ENCODE data around the gene FMN2.

Gene FMN2

DNA sequence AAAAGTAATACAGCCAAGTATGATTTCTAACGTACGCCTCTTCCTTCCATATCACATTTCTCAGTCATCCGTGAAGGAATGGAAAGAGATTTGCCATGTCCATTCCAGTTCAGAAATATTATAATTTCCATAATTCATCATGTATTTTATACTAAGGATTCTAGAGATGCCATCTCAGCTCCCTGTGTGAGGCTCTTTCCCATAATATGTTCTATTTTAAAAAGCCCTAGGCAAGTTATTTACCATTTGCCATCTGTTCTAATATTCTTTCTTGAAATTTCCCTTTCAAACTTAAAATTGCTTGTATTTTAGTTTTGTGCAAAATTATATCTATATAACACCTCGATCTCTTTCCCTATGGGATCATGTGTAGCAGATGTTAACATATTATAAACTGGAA, 106.7 kb downstream of the FMN2 start:
- DNase-seq (ENCODE audit: low read depth in 2 of 2) = no peak

DNA sequence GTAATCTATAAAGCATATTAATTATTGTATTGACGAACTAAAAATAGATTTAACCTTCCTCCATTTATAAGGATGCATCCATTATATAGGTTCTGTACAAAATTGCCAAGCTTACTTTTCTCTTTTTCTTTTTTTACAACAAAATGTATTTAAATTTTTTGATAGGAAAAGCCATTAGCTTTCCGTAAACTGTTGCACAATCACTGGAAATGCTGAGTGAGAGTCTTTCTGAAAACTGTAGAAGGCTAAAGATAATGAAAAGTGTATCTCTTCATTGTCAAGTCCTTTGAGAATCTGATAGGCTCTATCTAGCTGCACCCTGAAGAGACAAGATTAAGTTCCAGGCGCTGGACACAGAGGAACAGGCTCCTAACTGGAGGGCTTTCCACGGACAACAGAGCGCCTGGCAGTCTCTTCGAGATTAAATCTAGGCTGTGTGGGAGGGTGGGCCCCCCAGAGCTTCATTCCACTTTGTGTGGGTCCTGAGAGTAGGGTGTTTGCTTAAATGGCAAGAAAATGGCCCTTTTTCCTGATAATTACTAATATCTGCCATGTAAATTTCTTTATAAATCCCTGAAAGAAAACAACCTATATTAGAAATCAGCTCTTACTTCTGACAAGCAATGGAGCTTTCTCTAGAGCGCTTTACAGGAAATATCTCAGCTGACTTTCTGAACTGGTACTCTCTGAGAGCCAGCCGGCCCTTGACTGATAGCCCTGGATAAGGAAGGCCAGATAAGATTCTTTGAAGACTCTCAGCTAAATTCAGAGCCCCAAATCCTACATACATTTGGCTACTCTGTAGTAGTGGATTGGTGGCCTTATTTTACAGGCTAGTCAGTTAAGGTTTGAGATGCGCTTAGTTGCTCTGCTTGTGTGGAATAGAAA, 108.3 kb downstream of the FMN2 start:
- DNase-seq (ENCODE audit: low read depth in 2 of 2) = no peak

DNA sequence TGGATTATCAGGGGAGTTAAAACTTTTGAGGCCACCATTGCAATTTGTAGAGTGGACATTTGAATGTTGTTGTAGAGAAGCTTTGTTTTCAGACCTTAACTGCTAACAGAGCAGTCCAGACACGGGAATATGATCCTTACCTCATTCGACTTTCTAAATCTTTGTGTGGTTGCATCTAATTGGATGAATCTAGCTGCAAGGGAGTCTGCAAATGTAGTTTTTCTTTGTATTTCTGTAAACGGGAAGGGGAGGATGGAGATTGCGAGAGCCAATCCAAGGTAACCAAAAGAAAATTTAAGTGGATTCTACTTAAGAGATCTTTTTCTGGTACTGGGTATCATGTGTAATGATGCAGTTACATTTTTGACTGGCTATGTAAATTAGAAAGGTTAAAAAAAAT, 110.2 kb downstream of the FMN2 start:
- DNase-seq (ENCODE audit: low read depth in 2 of 2) = no peak

DNA sequence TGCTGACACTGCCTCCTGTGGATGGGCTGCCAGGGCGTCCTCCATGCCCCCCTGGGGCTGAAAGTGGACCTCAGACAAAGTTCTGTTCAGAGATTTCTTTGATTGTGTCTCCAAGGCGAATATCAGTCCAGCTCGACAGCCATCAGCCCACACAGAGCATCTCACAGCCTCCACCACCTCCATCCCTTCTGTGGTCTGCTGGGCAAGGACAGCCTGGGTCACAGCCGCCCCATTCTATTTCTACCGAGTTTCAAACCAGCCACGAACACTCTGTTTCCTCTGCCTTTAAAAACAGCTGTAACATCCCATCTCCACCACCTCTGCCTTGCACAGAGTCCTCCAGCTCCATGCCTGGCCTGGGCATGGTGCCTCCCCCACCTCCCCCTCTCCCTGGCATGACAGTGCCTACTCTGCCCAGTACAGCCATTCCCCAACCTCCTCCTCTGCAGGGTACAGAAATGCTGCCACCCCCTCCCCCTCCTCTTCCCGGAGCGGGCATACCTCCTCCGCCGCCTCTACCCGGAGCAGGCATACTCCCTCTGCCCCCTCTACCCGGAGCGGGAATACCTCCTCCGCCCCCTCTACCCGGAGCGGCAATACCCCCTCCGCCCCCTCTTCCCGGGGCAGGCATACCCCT, 115.5 kb downstream of the FMN2 start:
- no peak for DNase-seq (ENCODE audit: low read depth in 2 of 2)

DNA sequence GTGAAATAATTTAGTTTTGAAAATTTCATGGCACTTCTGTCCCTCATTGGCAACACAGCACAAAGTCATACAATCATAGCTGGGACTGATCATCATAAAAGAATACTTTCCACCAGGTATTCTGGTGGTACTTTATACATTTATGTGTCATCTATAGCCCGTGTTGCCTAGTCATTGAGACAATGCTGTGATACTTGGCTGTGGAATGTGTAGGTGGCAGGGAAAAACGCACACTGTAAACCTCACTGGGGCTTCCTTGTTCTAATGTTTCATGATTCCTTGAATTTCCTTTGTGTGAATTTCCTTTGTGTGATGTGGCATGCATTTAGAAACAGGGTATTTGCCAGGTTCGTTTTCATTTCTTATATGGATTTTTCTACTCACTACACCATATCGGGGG, 118.3 kb downstream of the FMN2 start:
- no peak for DNase-seq (ENCODE audit: low read depth in 2 of 2)

DNA sequence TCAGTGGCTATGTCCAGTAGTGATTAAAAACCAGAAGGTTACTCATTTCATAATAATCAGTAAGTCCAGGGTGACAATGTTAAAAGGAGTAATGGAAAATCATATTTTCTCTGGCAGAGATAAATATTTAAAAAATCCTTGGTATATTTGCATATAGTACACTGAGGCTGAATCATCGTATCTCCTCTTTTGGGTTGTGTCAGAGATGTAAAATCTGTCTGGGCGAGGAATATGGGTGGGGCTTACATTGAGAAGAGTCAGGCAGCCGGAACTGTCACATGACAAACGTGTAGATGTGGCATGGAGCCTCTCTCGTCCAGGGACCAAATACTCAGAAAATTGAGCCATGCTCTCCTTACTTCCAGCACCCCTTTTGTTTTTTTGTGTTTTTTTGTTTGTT, 120.9 kb downstream of the FMN2 start:
- DNase-seq (ENCODE audit: low read depth in 2 of 2) = no peak

DNA sequence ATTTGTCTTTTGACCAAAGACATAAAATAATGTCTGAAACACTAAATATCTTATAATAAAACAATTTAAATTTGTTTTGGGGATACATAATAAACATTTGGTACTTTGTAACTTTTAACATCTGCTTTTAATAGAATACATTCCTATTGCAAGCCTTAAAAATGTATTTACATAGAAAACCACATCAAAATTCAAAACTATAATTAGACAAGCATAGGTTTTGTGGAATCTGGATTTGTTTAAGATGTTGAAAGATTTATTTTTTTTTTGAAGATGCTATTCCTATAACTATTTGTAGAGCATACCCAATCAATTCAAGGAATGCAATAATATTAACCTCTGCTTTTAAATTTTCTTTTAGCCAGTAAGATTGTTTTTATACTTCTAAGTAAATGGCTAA, 125.7 kb downstream of the FMN2 start:
- no peak for DNase-seq (ENCODE audit: low read depth in 2 of 2)

DNA sequence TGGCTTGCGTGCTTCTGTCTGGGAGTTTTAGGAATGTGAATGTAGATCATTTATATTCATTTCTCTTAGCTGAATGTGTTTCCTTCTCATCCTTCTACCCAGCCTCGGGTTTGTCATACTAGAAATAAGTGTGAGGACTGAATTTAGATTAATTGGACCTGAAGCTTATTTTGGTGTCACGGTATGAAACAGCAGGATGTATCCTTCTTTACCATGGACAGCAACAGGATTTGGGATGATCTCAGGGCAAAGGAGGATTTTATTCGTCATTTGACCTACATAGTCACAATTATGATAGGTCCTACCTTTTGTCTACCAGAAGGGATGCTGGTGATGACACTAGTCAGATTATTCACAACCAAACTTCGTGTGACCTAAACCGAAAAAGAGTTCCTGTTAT, 127.4 kb downstream of the FMN2 start:
- no peak for DNase-seq (ENCODE audit: low read depth in 2 of 2)

DNA sequence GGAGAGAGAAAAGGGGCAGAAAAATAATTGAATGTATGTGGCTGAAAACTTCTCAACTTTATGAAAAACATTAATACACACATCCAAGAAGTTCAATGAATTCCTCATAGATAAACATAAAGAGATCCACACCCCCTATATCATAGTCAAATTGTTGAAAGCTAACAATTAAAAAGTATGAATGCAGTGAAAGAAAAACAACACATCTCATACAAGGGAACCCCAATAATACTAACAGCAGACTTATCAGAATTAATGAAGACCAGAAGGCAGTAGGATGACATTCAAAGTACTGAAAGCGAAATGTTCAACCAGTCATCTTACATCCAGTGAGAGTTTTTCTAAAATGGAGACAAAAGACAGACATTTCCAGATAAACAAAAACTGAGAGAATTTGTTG, 134.4 kb downstream of the FMN2 start:
- DNase-seq (ENCODE audit: low read depth in 2 of 2) = no peak

DNA sequence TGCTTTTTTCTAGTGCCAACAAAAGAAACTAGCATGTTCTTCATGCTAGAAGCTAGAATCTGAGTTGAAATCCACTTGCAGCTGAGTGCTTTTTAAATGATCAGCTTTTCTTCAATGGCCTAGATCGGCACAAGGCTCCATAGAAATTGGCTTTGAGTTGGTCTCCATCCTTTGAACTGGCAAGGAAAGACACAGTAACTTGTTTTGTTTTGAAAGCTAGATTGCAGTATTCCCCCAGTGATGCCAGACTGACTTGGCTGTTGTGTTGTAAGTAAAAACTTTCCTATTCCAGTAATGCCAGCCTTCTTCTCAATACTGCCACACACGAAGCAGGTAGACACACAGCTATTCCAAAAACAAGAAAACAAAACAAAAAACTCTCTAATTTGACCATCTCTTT, 139.1 kb downstream of the FMN2 start:
- DNase-seq (ENCODE audit: low read depth in 2 of 2) = no peak

DNA sequence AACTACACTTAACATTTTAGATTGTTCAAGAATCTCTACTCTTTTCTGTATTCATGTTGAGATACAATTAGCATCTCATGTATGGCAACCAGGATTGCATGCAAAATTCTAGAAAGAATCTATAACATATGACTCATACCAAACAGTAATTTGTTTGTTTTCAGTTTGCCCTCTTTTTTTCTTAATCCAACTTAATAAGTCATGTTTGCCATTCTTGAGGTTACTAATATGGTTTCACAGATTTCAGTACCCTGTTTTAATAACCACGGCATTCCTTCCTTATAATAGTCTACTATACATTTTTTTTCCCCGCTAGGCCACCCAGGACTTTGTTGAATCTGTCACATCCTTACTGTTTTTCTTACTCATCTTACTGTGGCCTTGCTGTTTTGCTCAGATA, 140.8 kb downstream of the FMN2 start:
- no peak for DNase-seq (ENCODE audit: low read depth in 2 of 2)

DNA sequence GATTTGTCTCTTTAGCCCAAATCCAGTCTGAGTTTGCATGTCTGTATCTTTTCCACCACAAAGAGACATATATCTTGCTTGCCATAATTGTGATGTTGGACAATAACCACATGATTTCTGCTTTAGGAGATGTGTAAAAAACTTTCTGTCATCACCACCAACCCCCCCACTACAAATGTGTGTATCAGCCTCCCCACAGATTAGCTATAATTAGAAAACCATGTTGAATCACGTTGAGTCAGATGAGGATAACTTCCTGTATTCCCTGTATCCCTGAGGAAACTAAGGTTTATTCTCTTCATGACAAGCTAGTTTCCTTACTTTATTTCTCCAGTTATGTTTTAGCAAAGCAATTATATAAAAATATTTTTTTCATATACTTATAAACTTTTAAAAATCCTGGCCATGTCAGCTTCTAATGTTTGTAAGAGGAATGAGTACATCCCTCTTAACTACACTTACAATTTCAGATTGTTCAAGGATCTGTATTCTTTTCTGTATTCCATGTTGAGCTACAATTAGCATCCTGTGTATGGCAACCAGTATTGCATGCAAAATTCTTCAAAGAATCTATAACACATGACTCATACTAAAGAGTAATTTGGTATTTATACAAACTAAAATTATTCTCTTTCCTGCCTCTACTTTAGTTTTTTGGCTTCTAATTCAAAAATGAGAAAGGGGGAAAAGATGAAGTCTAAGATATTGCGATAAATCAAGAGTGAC, 143.0 kb downstream of the FMN2 start:
- DNase-seq (ENCODE audit: low read depth in 2 of 2) = no peak

DNA sequence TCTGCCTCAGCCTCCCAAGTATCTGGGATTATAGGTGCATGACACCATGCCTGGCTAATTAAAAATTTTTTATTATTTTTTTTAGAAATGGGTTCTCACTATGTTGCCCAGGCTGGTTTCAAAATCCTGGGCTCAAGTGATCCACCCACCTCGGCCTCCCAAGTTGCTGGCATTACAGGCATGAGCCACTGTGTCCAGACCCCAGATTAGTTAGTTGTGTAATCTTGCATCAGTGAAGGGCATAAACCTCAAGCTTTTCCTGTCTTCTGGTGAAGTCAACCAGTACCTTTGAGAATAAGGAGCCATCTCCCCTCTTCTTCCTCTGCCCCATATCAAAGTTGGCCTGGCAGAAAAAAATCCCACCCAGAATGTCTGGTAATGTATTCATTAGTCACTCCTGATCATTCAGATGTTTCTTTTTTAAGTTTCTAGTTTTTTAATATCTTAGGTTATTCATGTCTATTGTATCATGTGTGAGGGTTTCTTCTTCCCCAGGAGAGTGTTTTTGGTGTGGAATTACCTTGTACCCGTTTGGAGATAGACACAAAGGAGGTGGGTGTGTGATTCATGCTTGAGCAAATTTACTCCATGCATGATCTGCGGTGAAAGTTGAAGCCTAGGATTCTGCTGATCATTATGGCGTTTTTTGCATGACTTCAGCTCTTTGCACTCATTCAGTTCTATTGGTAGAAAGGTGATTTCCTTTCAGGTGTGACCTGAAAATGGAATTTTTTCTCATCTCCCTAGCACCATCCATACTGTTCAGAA, 144.0 kb downstream of the FMN2 start:
- no peak for DNase-seq (ENCODE audit: low read depth in 2 of 2)

DNA sequence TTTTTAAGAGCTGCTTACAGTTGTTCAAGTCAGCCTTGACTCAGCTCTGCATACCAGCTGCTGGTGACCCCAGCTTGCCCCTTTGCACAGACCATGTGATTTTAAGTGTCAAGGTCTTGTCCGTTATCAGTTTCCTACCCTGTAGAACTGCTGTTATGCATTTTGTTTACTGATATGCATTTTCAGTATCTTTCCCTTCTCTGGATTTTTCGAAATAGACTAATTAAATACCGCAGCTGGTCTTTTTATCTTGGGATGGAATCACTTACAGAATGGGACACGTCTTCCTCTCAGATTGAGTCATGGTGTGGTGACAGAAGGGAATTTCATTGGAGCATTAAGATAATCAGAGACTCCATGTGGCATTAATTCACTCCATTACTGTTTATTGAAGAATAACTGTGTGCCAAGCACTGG, 145.6 kb downstream of the FMN2 start:
- DNase-seq (ENCODE audit: low read depth in 2 of 2) = no peak

DNA sequence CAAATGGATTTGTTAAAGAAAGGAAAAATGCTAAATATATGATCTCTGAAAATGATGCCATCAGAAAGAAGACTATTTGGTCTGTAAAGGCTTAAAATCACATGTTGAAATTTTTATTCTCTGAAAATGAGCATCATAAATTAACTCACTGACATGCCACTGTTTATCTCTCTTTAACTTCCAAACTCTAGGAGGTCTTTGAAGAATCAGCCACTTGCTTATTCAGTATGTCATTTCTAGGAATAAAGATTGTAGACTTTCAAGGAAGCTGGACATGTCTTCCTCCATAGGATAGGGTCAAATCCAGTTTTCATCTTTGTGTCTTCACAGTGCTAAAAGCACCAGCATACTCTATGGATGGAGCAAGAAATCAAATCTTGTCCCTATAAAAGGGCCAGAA, 147.6 kb downstream of the FMN2 start:
- DNase-seq (ENCODE audit: low read depth in 2 of 2) = no peak

DNA sequence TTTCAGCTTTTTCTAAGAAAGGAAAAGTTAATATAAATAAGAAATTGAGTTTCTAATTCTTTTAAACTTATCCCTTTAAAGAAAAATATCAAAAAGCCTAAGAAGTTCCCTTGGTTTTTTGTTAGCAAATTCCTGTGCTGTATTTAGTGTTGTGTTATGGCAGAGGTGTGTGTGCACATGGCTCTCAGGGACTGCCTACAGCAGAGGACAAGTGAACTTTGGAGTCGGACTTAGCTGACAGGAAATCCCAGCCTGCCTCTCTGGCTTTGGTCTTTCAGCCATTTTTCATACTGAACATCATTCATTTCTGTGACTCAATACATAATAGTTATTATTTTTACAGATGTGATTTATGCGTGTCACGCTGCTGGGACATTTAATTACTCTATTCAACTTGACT, 149.6 kb downstream of the FMN2 start:
- no peak for DNase-seq (ENCODE audit: low read depth in 2 of 2)

DNA sequence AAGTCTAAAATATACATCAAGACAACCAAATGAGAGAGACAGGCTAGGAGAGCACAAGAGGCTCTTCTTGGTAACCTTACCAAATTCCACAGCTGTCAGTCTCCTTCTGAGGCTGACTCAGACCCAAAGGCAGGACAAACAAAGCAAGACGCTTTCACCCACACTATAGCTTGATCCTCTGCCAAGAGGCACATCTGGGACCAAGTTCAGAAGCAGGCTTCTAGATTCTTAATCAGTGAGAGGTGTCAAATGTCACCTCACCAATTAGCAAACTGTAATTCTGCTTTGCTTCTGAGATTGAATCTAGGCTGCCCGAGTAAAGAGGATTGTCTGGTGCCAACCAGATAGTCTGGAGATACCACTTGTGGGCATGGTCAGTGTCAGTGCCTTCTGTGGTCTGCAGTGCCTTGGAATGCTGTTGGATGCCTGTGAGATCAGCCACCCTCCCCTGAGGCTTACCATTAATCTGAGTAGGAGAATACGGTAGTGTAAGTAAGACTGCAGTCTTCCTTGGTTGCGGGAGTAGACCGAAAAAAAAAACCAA, 151.0 kb downstream of the FMN2 start:
- no peak for DNase-seq (ENCODE audit: low read depth in 2 of 2)

DNA sequence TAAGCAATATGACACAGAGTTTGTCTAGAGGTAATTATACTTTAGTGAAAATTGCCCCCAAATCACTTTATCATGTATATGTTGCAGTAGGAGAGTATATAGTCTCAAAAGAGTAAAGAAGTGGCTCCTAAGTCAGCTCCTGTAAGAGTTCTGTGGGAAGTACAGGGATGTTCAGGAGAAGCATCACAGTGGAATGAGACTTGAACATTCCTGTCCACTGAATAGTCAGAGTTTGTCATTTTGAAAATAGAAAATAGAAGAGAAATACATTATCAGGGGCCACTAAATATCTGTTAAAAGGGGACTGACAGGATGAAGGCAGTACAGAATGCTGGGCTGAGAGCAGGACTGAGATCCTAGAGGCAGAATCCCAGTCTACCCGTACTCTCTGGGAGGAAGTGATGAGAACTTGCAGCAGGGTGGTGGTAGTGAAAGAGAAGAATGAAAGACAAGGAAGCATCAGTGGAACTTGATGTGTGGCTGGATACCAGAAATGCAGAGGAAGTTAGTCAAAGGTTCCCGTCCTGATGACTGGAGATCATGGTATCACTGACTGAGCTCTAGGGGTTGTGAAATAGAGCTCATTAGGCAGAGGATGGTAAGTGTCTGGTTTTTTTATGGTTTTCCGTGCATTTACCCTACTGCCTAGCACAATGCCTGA, 153.4 kb downstream of the FMN2 start:
- no peak for DNase-seq (ENCODE audit: low read depth in 2 of 2)

DNA sequence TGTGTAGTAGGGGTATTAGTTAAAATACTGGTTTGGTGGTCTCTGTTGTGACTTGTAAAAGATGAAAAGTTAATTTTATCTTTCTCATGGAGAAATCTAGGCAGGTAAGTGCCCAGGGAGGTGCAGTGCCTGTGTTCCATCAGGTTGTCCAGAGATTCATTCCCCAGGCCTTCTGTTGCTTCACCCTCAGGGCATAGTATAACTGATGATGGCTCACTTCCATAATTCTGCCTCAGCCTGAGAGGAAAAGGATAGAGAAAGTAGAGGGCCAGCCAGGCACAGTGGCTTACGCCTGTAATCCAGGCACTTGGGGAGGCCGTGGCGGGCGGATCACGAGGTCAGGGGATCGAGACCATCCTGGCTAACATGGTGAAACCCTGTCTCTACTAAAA, 153.9 kb downstream of the FMN2 start:
- DNase-seq (ENCODE audit: low read depth in 2 of 2) = no peak

DNA sequence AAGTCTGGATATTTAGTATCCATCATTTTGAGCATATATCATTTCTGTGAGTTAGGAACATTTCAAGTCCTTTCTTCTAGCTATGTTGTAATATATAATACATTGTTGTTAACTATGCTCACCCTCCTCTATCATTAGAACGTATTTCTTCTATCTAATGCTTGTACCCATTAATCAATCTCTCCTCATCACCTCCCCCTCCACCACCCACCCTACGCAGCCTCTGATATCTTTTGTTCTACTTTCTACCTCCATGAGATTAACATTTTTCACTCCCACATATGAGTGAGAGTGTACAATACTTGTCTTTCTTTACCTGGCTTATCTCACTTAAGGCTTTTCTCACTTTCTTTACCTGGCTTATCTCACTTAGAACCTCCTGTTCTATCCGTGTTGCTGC, 156.2 kb downstream of the FMN2 start:
- no peak for DNase-seq (ENCODE audit: low read depth in 2 of 2)

DNA sequence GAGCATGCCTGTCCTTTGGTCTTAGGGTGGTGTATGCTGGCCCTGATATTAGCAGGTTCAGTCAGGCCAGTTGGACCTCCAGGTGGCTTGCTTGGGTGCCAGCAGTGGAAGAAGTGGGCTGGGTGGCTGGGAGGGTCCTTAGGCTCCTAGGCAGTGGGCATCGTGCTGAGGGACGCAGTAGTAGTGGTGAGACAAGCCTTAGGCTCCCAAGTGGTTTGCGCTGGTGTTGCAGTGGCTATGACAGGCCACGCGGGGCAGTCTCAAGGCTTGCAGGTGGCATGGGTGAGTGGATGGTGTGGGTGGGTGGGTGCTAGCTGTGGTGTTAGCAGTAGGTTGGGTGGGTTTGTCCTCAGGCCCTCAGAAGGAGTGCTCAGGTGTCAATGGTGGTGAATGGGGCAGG, 162.3 kb downstream of the FMN2 start:
- DNase-seq (ENCODE audit: low read depth in 2 of 2) = no peak
